IMR-90 (cell line): ENCODE results near the gene NRP1. TPM values are rescaled to one million over a fixed set of nuclear protein-coding genes. Genes with fewer than 3 reads are reported as not detected.

Experiments used
- ATAC-seq: fragments of 200-7000 bp; cut with Tn5 transposase; 2 replicates; pipeline ENCODE4 v1.9.1; 2020; ENCODE audit warnings: low read depth, mild to moderate bottlenecking, moderate library complexity
- BruUV-seq: library from RNA; stranded (reverse); fragments of 400-500 nt; replicated peaks from 2 replicates; lab custom pipeline; 2021; lab: Mats Ljungman, UMichigan
- CTCF ChIA-PET: fragments of 300-600 bp; formaldehyde crosslinking; extraction: SDS; loops from one replicate; lab custom pipeline; 2021; ENCODE audit warnings: antibody characterized with exemption; lab: Yijun Ruan, JAX
- POLR2A ChIA-PET: fragments of 300-600 bp; sonication (Branson Sonifier 250); formaldehyde crosslinking; loops from one replicate; lab custom pipeline; 2022; ENCODE audit warnings: antibody characterized with exemption; ENCODE audit not compliant: unreplicated experiment; lab: Charles Lee
- DNase-seq: peaks from one replicate; pipeline ENCODE4 v3.0.0; 2013
- H2AFZ ChIP-seq: replicated peaks from 2 replicates; pipeline ENCODE3; 2013; ENCODE audit warnings: low read length, mild to moderate bottlenecking; ENCODE audit not compliant: poor library complexity
- H2AK5ac ChIP-seq: 2 replicates; pipeline ENCODE4 v1.6.1; 2013; ENCODE audit warnings: low read depth, low read length, inconsistent platforms
- H2AK9ac ChIP-seq: replicated peaks from 2 replicates; pipeline ENCODE3; 2013; ENCODE audit warnings: mild to moderate bottlenecking, low read depth, low read length, moderate library complexity; ENCODE audit not compliant: poor library complexity
- H2BK120ac ChIP-seq: 2 replicates; pipeline ENCODE4 v1.6.1; 2013; ENCODE audit warnings: low read depth, low read length, inconsistent platforms
- H2BK15ac ChIP-seq: 3 replicates; pipeline ENCODE4 v1.6.1; 2013; ENCODE audit warnings: low read depth, low read length, inconsistent platforms
- H2BK20ac ChIP-seq: 2 replicates; pipeline ENCODE4 v1.6.1; 2013; ENCODE audit warnings: low read depth, mild to moderate bottlenecking, inconsistent platforms, low read length, moderate library complexity
- H2BK5ac ChIP-seq: 2 replicates; pipeline ENCODE4 v1.6.1; 2013; ENCODE audit warnings: mild to moderate bottlenecking, low read depth, low read length, inconsistent platforms; ENCODE audit not compliant: poor library complexity, severe bottlenecking
- H3K14ac ChIP-seq: replicated peaks from 2 replicates; pipeline ENCODE4 v1.6.1; 2013; ENCODE audit warnings: low read depth, low read length, inconsistent platforms
- H3K18ac ChIP-seq: 2 replicates; pipeline ENCODE4 v1.6.1; 2013; ENCODE audit warnings: low read depth, low read length, control low read depth
- H3K23ac ChIP-seq: 2 replicates; pipeline ENCODE4 v1.6.1; 2013; ENCODE audit warnings: low read depth, low read length, inconsistent platforms
- H3K27ac ChIP-seq: 2 replicates; pipeline ENCODE4 v1.5.1; 2013; ENCODE audit warnings: mild to moderate bottlenecking, control low read depth, low read length; ENCODE audit not compliant: insufficient read depth
- H3K27me3 ChIP-seq: 2 replicates; pipeline ENCODE4 v1.6.1; 2013; ENCODE audit warnings: low read length; ENCODE audit not compliant: control insufficient read depth, insufficient read depth
- H3K36me3 ChIP-seq: 2 replicates; pipeline ENCODE4 v1.6.1; 2013; ENCODE audit warnings: low read length, mixed read lengths; ENCODE audit not compliant: control insufficient read depth, insufficient read depth
- H3K4ac ChIP-seq: 2 replicates; pipeline ENCODE4 v1.6.1; 2013; ENCODE audit warnings: low read depth, low read length, inconsistent platforms
- H3K4me1 ChIP-seq: 2 replicates; pipeline ENCODE4 v1.6.1; 2013; ENCODE audit warnings: low read length, mixed read lengths; ENCODE audit not compliant: control insufficient read depth, insufficient read depth
- H3K4me2 ChIP-seq: 2 replicates; pipeline ENCODE4 v1.6.1; 2013; ENCODE audit warnings: low read depth, mild to moderate bottlenecking, control low read depth, low read length, moderate library complexity
- H3K4me3 ChIP-seq: 2 replicates; pipeline ENCODE4 v1.5.1; 2013; ENCODE audit warnings: low read depth, mild to moderate bottlenecking, control low read depth, low read length, moderate library complexity; ENCODE audit not compliant: insufficient read depth
- H3K56ac ChIP-seq: 2 replicates; pipeline ENCODE4 v1.6.1; 2013; ENCODE audit warnings: low read length, inconsistent platforms; ENCODE audit not compliant: insufficient read depth; ENCODE audit errors: extremely low read depth
- H3K79me1 ChIP-seq, 2 experiments: 2 replicates each; pipeline ENCODE4 v1.6.1; 2013; ENCODE audit warnings: low read length in 2 of 2, inconsistent platforms in 1 of 2, low read depth in 1 of 2
- H3K9ac ChIP-seq: 2 replicates; pipeline ENCODE4 v1.6.1; 2013; ENCODE audit warnings: low read depth, low read length, control low read depth
- H3K9me1 ChIP-seq: 2 replicates; pipeline ENCODE4 v1.6.1; 2013; ENCODE audit warnings: low read length, inconsistent platforms; ENCODE audit not compliant: insufficient read depth
- H3K9me3 ChIP-seq: 2 replicates; pipeline ENCODE4 v1.6.1; 2013; ENCODE audit warnings: low read length; ENCODE audit not compliant: control insufficient read depth, insufficient read depth
- H4K20me1 ChIP-seq: 2 replicates; pipeline ENCODE4 v1.6.1; 2013; ENCODE audit warnings: low read length, inconsistent platforms; ENCODE audit not compliant: insufficient read depth
- H4K5ac ChIP-seq: 2 replicates; pipeline ENCODE4 v1.6.1; 2013; ENCODE audit warnings: mild to moderate bottlenecking, low read depth, low read length, control low read depth
- H4K8ac ChIP-seq, 2 experiments: 2 replicates each; pipeline ENCODE4 v1.6.1; 2013; ENCODE audit warnings: low read depth in 2 of 2, low read length in 2 of 2, control low read depth in 1 of 2, inconsistent platforms in 1 of 2
- H4K91ac ChIP-seq: 2 replicates; pipeline ENCODE4 v1.6.1; 2013; ENCODE audit warnings: low read depth, low read length, inconsistent platforms; ENCODE audit not compliant: insufficient read depth
- BHLHE40 ChIP-seq: fragments of 150-350 bp; IDR thresholded peaks from 2 replicates; pipeline ENCODE4 v1.6.1; 2016; ENCODE audit warnings: mild to moderate bottlenecking, low read depth, low read length
- CEBPB ChIP-seq: IDR thresholded peaks from 2 replicates; pipeline ENCODE4 v1.6.1; 2012; ENCODE audit warnings: low read depth, low read length, improper control_type of control experiment
- CHD1 ChIP-seq: IDR thresholded peaks from 2 replicates; pipeline ENCODE4 v1.6.1; 2012; ENCODE audit warnings: low read depth, low read length, improper control_type of control experiment
- FOS ChIP-seq: fragments of 150-350 bp; IDR thresholded peaks from 2 replicates; pipeline ENCODE4 v1.6.1; 2016; ENCODE audit warnings: low read depth, low read length
- MAFK ChIP-seq: IDR thresholded peaks from 2 replicates; pipeline ENCODE4 v1.6.1; 2012; ENCODE audit warnings: low read depth, low read length, improper control_type of control experiment
- MAZ ChIP-seq: IDR thresholded peaks from 2 replicates; pipeline ENCODE4 v1.6.1; 2012; ENCODE audit warnings: low read depth, mild to moderate bottlenecking, low read length, improper control_type of control experiment, moderate library complexity, borderline replicate concordance
- MXI1 ChIP-seq: IDR thresholded peaks from 2 replicates; pipeline ENCODE4 v1.6.1; 2012; ENCODE audit warnings: low read depth, mild to moderate bottlenecking, low read length, moderate library complexity, borderline replicate concordance
- NFE2L2 ChIP-seq: fragments of 150-350 bp; IDR thresholded peaks from 2 replicates; pipeline ENCODE4 v1.6.1; 2016; ENCODE audit warnings: low read depth, mild to moderate bottlenecking, low read length
- POLR2A ChIP-seq: IDR thresholded peaks from 2 replicates; pipeline ENCODE4 v1.6.1; 2012; ENCODE audit warnings: mild to moderate bottlenecking, low read depth, low read length
- RAD21 ChIP-seq: IDR thresholded peaks from 2 replicates; pipeline ENCODE4 v1.6.1; 2012; ENCODE audit warnings: low read length, improper control_type of control experiment
- RCOR1 ChIP-seq: IDR thresholded peaks from 2 replicates; pipeline ENCODE4 v1.6.1; 2012; ENCODE audit warnings: mild to moderate bottlenecking, low read length, improper control_type of control experiment; ENCODE audit not compliant: insufficient replicate concordance
- RFX5 ChIP-seq: IDR thresholded peaks from 2 replicates; pipeline ENCODE4 v1.8.0; 2012; ENCODE audit warnings: low read depth, mild to moderate bottlenecking, low read length, moderate library complexity
- SMC3 ChIP-seq: fragments of 150-350 bp; IDR thresholded peaks from 2 replicates; pipeline ENCODE4 v1.6.1; 2016; ENCODE audit warnings: low read depth, mild to moderate bottlenecking, antibody characterized with exemption, low read length, moderate library complexity
- WGBS, 2 experiments: methylation state at CpG; one replicate each; pipeline versions ENCODE4 v1.1.5 to v1.1.7; 2013; ENCODE audit warnings: missing lambda C conversion rate in 2 of 2; ENCODE audit not compliant: insufficient read length in 1 of 2; ENCODE audit errors: extremely low coverage in 2 of 2; 5-methylcytosine and 5-hydroxymethylcytosine counted together
- dilution Hi-C: fragments of 300-500 bp; cut with HindIII; formaldehyde crosslinking; loops from one replicate; pipeline ENCODE4 v1.14.3; 2018; ENCODE audit warnings: low sequenced_read_pairs; ENCODE audit not compliant: unreplicated experiment
- in situ Hi-C: fragments of 300-500 bp; cut with MboI; formaldehyde crosslinking; loops from 3 replicates; pipeline ENCODE4 v1.14.3; 2019; ENCODE audit warnings: low sequenced_read_pairs, inconsistent platforms, mixed read lengths
- intact Hi-C: fragments of 100-400 bp; cut with micrococcal nuclease; formaldehyde crosslinking; loops from 2 replicates; pipeline ENCODE4 v1.10.0; 2022
- polyA plus RNA-seq, 3 experiments: library from polyadenylated mRNA; depleted of rRNA; stranded (reverse); fragments of >200 nt; gene quantifications; 2 replicates each; pipeline ENCODE4 v1.2.3, GENCODE V29; 2012; ENCODE audit warnings: low replicate concordance in 1 of 3
- total RNA-seq: library from RNA; depleted of rRNA; stranded (reverse); fragments of >200 nt; gene quantifications from 2 replicates; pipeline ENCODE4 v1.2.3, GENCODE V29; 2012
- TF ChIP-seq, protein P1 (sequence below): conservative IDR thresholded peaks from 2 replicates; pipeline ENCODE4 v1.5.1; 2012; ENCODE audit warnings: mild to moderate bottlenecking, low read depth, low read length, improper control_type of control experiment
- TF ChIP-seq, protein P2 (sequence below): fragments of 150-350 bp; IDR thresholded peaks from 2 replicates; pipeline ENCODE4 v1.6.1; 2016; ENCODE audit warnings: low read depth, mild to moderate bottlenecking, low read length, moderate library complexity, borderline replicate concordance
- TF ChIP-seq, protein P3 (sequence below): fragments of 150-350 bp; IDR thresholded peaks from 2 replicates; pipeline ENCODE4 v1.6.1; 2017; ENCODE audit warnings: mild to moderate bottlenecking, antibody characterized with exemption, low read length, low read depth

Gene NRP1
- total and polyA plus RNA-seq, 2 of the 4 experiments (the other 2 are of a cell fraction) = 108 to 227 TPM

DNA sequence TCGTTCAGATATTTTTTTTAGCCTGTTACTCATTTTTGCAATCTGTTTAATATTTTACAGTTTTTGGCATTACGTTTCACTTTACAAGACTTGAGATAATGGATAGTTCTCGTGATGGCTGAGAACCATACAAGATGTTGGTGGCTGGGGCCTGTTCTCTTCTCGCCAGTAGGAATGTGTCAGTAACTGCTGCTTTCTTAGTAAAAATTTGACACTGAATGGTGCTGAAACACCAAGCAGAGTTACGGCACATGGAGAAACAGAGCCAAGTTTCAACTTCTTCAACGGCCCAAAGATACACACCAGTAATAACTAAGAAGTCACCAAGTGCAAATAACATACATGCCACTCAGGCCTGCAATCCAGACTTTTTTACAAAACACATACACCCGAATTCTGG, 130.4 kb downstream of the NRP1 start:
- Histone ChIP-seq H4K20me1 (no peaks in the 10 kb centered on the region), H3K9me3 (no peaks in the 10 kb centered on the region), H3K79me1 (peaks cover 14 to 17% of the 10 kb centered on the region in 2 experiments; a peak in 3 of 4 replicates), H2BK15ac (no peak overlapping the region), H2AK5ac (no peak overlapping the region), H4K91ac (no peak overlapping the region), H2BK5ac (no peak overlapping the region), H3K9me1 (no peaks in the 10 kb centered on the region; the same call in 1 of the 2 replicates), H2BK20ac (no peak overlapping the region), H3K4me1 (no peaks in the 10 kb centered on the region), H2BK120ac (no peak overlapping the region), H3K4me2 (no peak overlapping the region), H2AFZ (no peak overlapping the region), H3K18ac (no peak overlapping the region), H3K56ac (no peak overlapping the region), H3K36me3 (peaks cover 26% of the 10 kb centered on the region), H3K14ac (no peak overlapping the region), H4K5ac (no peak overlapping the region), H4K8ac (0 out of 4 replicates have a peak overlapping the region, but pooled peaks of 1 of the 2 experiments have one; percentile 15), H3K9ac (no peak overlapping the region), H3K23ac (no peak overlapping the region), H3K27ac (no peak overlapping the region), H2AK9ac (no peak overlapping the region), H3K4ac (no peak overlapping the region), H3K27me3 (no peaks in the 10 kb centered on the region), H3K4me3 (no peak overlapping the region)
- TF ChIP-seq FOS (no peak), RFX5 (no peak), MAZ (no peak), MAFK (no peak), POLR2A (no peak), NFE2L2 (no peak), RAD21 (no peak), CHD1 (no peak), RCOR1 (no peak), BHLHE40 (no peak), SMC3 (no peak), CEBPB (no peak), MXI1 (no peak)
- TF ChIP-seq, protein P1, sequence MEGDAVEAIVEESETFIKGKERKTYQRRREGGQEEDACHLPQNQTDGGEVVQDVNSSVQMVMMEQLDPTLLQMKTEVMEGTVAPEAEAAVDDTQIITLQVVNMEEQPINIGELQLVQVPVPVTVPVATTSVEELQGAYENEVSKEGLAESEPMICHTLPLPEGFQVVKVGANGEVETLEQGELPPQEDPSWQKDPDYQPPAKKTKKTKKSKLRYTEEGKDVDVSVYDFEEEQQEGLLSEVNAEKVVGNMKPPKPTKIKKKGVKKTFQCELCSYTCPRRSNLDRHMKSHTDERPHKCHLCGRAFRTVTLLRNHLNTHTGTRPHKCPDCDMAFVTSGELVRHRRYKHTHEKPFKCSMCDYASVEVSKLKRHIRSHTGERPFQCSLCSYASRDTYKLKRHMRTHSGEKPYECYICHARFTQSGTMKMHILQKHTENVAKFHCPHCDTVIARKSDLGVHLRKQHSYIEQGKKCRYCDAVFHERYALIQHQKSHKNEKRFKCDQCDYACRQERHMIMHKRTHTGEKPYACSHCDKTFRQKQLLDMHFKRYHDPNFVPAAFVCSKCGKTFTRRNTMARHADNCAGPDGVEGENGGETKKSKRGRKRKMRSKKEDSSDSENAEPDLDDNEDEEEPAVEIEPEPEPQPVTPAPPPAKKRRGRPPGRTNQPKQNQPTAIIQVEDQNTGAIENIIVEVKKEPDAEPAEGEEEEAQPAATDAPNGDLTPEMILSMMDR = no peak
- TF ChIP-seq, protein P2, sequence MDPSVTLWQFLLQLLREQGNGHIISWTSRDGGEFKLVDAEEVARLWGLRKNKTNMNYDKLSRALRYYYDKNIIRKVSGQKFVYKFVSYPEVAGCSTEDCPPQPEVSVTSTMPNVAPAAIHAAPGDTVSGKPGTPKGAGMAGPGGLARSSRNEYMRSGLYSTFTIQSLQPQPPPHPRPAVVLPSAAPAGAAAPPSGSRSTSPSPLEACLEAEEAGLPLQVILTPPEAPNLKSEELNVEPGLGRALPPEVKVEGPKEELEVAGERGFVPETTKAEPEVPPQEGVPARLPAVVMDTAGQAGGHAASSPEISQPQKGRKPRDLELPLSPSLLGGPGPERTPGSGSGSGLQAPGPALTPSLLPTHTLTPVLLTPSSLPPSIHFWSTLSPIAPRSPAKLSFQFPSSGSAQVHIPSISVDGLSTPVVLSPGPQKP = no peak
- TF ChIP-seq, protein P3, sequence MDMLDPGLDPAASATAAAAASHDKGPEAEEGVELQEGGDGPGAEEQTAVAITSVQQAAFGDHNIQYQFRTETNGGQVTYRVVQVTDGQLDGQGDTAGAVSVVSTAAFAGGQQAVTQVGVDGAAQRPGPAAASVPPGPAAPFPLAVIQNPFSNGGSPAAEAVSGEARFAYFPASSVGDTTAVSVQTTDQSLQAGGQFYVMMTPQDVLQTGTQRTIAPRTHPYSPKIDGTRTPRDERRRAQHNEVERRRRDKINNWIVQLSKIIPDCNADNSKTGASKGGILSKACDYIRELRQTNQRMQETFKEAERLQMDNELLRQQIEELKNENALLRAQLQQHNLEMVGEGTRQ = no peak
- intact Hi-C loops (no loop called here), in situ Hi-C loops (no loop called here), dilution Hi-C loops (no loop called here)
- no TSS peak for BruUV-seq
- ATAC-seq = no peak
- ChIA-PET POLR2A (no interaction called here), CTCF (interaction anchor here (0.9 kb wide), 1 partner anchor 11 kb away, joined by 3 read pairs; no protein-coding TSS in a partner anchor)
- 71% methylated on average over 1 of the region's 7 CpGs; no CpG with 5 or more reads in 1 of the 2 experiments for WGBS, 2 experiments
- DNase-seq = no peak
